HG03159 (cell line): ENCODE measurements around the gene TBC1D2.
"Not testable (repeated sequence)": the region's sequence is repeated elsewhere in the genome, so short reads cannot be mapped to it uniquely, and the experiment has no call there.

Experiments
- ATAC-seq: cut with Tn5 transposase; IDR thresholded peaks from one replicate; pipeline ENCODE4 v1.9.1; 2021; ENCODE audit warnings: mild to moderate bottlenecking, moderate library complexity; ENCODE audit not compliant: unreplicated experiment

The TBC1D2 gene

DNA sequence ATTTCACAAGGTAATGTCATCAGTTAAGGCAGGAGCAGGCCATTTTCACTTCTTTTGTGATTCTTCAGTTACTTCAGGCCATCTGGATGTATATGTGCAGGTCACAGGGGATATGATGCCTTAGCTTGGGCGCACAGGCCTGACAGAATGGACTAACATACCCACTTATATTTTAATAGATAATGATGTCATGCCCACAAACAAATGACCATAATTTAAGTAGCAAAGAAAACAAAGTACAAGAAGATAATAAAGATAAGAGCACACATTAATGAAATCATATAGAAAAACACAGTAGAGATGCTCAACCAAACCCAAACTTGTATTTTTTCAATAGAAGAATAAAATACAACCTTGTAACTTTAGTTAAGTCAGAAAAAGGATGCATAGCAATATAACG, 19.7 kb upstream of the TBC1D2 start:
- no peak for ATAC-seq

DNA sequence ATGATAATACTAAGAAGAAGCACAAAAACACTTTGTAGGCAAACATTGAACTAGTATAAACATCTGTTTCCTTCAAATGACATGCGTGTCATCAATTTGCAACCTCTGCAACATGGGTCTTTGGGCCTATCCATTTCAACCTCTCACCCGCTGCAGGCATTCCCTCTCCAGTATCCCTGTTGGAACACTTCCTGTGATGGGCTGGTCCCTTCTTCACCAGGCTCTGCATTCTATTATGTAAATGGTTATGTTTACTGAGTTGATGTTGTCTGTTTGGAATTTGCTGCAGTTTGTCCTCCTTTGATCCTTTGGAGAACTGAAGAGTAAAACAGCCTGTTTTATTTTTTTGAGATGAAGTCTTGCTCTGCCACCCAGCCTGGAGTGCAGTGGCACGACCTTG, 16.6 kb upstream of the TBC1D2 start:
- no peak for ATAC-seq

DNA sequence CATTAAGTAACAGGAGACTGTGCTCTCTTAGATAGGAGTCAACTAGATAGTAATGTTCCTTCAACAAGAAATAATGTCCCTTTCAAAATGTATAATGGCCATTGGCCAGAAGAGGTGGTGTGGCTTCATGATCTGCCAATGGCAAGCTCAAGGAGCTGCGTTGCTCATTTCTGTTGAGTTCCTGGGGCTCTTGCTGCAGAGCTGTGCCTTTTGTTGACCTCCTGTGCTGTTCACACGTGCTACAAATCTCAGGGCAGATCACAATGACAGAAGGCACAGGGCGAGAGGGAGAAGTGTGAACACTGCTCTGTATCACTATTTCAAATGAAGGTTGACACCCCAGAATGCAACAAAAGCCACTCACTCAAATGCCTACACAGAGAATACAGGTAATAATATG, 16.0 kb upstream of the TBC1D2 start:
- no peak for ATAC-seq

DNA sequence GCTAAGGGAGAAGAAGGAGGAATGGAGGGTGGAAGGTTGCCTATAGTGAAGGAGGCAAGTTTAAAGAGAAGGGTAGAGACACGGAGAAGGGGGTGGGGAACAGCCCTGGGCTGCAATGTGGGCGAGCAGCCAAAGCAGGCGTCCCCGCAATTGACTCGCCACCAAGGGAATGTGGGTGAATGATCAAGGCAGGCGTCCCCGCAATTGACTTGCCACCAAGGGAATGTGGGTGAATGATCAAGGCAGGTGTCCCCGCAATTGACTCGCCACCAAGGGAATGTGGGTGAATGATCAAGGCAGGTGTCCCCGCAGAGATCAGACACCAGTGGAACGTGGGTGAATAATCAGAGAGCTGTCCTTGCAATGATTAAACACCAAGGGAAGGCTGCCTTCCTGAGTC, 14.8 kb upstream of the TBC1D2 start:
- ATAC-seq, result not testable (repeated sequence)

DNA sequence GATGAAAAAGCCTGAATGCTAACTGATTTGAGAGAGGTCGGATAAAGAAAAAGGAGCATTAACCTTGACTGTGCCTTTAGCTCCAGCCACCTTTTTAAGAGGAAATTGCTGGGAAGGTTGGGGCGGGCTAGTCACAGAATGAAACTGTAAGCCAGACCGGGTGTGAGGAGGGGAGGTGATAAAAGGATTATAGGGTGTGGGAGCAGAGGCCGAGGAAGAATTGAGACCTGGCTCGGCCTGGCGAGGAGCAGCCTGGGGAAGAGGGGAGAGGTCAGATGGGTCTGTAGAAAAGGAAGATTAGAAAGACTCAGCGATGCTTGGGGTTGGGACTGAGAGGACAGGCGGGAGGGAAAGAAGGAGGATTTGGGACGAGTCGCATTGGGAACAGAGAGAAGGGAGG, 14.2 kb upstream of the TBC1D2 start:
- ATAC-seq, result not testable (repeated sequence)

DNA sequence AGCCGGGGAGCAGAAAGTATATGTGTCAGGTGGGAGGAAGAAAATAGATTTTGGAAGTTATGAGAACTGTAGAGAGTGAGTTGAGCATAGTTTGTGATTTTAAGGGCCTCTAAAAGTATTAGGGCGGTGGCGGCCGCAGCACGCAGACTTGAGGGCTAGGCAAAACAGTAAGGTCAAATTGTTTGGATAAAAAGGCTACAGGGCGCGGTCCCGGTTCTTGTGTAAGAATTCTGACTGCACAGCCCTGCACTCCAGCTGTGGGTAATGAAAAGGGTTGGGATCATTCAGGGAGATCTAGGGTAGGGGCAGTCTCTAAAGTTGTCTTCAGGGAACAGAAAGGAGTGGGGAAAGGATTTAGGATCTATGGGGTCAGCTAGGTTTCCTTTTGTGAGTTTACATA, 12.1 kb upstream of the TBC1D2 start:
- ATAC-seq, result not testable (repeated sequence)

DNA sequence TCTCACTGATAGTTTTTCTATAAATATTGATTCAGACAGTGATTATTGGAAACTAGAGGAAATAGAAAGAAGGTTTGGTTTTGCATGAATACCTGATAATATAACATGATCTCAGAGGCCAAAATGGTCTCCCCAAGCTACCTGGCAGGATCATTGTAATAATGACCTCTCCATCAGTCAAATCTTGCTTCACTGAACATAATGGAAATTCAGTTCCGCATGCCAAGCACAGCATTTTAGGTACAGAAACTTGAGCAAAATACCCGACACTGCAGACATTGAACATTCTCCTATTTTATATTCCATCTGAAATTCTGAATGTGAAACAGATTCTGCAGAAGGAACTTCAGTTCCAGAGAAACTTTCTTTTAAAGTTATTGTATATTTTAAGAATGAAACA, 9.1 kb upstream of the TBC1D2 start:
- no peak for ATAC-seq

DNA sequence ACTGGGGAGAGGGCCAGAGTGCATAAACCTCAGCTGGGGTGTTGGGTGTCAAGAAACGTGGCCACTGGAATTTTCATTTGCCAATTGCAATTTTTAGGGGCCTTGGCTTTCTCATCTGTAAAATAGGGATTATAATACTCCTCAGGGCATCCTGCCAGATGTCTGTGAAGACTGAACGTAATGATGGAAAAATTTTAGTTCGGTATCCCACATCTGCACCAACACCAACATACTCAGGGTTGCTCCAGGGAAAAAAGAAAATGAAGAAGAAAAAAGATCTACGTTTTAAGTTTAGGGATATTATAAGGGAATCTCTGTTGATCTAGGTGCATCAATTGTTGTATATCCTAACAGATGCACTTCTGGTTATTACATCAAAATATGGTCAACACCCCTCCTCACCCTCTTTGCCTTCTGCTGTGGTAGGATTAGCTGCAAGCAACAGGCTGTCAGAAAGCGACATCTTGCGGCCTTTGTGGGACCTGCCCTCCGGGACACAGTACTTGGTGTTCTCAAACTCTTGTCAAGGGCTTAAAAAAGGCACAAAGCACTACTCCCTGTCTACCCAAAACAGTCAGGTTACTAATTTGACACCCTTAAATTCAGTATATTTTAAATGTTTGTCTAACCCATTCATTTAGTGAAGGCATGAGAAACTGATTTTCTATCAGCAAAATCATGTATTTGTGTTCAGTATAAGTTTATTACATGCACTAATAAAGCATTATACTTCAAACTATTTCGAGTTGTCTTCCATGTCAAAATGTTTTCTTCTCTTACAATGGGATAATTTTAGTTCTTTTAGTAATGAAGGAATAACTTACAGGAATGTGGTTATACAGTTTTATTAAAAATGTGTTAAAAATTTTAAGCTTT, 8.3 kb upstream of the TBC1D2 start:
- peak; percentile 75 for ATAC-seq

DNA sequence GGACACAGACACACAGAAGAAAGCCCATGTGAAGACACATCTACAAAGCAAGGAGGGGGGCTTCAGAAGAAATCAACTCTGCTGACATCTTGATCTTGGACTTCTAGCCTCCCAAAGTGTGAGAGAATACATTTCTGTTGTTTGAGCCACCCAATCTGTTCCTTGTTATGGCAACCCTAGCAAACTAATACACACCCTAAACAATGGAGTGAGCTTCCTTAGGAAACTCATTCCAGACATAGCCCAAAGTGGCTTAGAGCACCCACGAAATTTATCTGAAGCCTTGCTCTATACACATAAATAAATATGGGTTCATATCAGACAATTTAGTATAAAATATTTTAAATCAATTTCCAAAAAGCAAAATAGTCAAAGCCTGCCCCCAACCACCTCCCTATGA, 7.6 kb upstream of the TBC1D2 start:
- ATAC-seq, result no peak

DNA sequence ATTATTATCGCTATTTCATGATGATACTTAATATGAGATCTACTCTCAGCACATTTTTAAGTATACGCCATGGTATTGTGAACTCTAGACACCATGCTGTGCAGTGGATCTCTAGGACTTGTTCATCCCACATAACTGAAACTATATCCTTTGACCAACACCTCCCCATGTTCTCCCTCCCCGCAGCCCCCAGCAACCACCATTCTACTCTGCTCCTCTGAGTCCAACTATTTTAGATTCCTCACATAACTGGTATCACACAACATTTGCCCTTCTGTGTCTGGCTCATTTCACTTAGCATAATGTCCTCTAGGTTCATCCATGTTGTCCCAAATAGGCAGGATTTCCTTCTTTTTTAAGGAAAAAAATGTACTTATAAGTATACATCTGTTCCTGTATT, 6.6 kb upstream of the TBC1D2 start:
- no peak for ATAC-seq

DNA sequence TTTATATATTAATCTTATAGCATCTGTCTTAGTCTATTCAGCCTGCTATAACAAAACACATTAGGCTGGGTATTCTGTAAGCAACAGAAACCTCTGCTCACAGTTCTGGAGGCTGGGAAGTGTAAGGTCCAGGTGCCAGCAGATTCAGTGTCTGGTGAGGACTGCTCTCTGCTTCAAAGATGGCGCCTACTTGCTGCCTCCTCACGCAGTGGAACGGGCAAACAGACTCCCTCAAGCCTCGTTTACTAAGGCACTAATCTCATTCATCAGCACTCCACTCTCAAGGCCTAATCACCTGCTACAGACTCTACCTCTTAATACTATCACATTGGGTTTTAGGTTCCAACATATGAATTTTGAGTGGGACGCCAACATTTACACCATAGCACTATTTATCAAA, 5.2 kb upstream of the TBC1D2 start:
- no peak for ATAC-seq

DNA sequence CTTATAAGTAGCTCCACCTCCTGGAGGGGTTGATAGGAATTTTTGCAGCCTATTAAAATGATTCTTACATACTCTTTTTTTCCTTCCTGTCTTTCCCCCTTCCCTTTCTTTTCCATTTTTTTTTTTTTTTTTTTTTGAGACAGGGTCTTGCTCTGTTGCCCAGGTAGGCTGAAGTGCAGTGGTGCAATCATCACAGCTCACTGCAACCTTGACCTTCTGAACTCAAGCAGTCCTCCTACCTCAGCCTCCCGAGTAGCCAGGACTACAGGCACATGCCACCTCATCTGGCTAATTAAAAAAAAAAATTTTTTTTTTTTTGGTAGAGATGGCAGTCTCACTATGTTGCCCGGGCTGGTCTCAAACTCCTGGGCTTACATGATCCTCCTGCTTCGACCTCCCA, 4.3 kb upstream of the TBC1D2 start:
- ATAC-seq, result no peak

DNA sequence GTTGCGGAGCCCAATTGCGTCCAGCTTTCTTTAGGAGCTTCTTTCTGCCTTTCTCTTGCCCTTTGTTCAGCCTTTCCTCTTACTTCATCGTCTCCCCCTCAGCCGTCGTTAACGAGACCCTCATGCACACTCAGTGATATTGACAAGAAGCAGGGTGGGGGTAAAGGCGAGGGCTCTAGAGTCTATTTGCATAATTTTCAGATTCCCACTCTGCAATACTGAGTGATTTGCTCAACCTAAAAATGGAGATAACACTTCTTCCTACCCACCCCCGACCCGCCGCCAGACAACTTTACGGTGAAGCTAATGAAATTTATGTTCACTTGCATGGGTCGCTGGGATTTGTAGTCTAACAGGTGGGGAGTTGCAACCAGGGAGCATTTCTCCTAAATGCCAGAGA, 1.3 kb upstream of the TBC1D2 start:
- ATAC-seq, result no peak

DNA sequence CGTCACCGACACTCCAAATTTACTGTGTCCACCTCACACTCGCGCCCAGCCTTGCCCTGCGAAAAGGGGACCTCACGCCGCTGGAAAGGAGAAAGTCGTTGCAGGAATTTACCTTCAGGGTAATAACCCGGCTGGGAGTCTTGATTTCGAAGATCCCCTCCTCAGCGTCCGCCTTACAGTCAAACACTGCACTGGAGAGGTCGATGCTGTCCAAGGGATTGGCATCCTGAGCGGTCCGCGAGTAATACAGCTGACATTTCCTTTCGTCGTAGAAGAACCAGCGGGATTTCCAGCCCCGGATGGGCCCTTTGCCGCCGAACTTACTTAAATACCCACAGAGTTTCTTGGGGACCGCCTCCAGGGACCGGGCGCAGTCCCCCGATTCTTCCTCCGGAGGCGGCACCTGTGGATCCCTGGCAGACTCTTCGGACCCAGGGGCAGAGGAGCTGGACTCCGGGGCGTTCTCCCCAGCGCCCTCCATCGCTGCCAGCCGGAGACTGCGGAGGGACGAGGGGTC, 330 bp downstream of the TBC1D2 start:
- peak; percentile 25 for ATAC-seq

DNA sequence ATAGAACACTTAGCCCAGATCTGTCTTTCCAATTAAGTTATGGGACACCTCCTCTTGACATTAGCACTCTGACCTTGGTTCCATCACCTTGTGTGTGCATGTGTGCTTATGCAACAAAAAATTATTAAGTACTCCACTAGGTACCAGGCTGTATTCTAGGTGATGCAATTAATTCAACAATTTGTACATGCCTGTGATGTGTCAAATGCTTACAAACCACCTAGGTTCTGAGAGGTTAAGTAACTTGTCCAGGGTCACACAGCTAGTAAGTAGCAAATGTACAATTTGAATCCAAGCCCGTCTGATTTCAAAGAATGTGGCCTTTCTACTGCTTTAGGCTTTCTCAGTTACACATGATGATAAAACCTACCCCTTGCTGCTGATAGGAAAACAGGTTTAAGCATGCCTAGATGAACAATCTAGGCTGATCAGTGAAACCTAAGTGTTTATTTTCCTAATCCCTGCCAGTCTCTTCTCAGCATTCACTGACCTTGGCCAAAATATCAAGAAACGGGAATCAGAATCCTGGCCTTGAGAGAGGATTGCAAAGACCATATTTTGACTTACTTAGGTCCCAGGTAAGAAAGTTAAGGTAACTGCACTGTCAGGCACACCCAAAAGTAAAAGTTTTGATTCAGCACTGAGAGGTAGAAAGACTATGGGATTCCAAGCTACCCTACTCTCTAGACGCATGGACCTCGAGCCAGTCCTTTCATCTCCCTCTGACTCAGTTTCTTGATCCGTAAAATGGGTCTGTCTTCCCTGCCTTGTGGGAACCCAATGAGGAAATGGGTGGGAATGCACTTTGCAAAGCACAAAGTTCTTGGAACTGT, 1.0 kb downstream of the TBC1D2 start:
- ATAC-seq, result no peak

DNA sequence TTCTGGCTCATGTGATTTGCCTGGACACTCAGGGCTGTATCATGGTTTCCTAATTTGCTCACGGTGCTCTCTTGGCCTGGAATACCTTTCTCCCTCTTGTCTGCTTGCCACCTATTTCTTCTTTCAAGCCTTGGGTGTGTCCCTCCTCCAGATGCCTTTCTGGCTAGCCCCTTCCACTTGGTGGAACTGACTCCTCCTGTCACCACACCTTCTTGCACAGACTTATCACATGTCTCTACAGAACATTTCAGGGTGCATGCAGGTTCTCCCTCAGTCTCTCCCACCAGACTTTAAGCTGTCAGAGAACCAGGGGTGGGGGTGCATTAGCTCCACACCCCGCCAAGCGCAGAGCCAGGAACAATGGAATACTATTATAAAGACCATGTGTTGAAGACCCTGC, 1.9 kb downstream of the TBC1D2 start:
- ATAC-seq, result no peak

DNA sequence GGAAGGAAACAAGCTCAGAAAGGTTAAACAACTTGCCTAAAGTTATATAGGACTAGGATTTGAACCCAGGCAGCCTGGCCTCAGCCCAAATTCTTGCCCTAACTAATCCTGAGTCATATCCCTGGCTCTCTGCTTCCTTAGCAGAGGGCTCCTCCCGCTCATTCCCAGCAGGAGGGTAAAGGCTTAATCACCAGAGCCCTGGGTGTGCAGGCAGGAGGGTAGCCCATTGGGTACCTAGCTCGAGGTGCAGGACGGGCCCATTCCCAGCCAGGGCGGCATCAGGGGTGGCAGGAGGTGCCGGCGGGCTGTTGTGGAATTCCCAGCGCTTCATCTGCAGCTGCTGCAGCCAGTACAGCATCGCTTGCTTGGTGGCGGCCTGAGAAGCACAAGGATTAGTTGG, 3.9 kb downstream of the TBC1D2 start:
- ATAC-seq, result no peak

DNA sequence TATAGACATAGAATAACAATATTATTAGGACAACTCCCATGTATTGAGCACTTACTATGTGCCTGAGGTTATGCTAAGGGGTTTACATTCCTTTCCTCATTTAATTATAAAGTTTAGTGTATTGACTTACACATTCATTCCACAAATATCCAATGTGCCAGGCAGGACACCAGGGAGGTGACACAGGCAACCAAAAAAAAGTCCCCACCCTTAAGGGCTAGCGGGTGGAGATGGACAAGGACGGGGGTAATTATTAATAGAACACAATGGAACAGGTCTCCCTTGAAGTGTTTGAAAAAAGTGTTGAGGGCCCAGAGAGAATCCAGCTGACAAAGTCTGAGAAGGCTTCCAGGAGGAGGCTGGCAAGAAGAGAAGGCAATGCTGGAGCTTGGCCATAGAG, 5.7 kb downstream of the TBC1D2 start:
- no peak for ATAC-seq

DNA sequence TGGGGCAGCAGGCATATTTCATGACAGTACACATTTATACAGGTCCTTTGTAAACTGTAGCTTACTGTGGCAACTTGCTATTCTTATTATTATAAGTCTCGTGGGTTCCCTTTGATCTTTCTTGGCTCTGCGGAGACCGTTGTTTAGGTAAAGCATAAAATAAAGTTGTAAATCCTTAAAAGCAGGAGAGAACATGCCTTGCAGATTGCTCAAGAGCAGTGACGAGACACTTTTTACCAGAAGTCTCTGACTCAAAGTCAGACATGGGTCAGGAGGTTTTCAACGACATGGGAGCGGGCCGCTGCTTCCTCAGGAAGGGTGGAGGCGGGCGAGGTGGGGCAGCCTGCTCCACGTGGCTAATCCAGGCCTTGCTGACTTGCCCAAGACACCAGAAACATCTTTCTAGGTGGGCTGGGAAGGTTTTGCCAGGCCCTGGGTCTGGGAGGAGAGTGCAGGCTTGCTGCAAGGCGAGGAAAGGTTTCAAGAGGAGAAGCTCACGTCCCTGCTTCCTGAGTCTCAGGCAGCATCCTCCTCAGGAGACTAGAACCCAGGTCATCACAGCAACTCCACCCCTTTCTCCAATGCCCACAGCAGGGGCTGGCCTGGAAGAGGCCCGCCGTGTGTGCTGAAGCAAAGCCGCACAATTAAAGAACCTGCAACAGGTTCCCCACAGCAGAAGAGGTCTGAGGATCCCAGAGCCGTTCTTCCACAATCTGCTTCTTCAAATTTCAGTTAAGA, 6.5 kb downstream of the TBC1D2 start:
- ATAC-seq, result no peak

DNA sequence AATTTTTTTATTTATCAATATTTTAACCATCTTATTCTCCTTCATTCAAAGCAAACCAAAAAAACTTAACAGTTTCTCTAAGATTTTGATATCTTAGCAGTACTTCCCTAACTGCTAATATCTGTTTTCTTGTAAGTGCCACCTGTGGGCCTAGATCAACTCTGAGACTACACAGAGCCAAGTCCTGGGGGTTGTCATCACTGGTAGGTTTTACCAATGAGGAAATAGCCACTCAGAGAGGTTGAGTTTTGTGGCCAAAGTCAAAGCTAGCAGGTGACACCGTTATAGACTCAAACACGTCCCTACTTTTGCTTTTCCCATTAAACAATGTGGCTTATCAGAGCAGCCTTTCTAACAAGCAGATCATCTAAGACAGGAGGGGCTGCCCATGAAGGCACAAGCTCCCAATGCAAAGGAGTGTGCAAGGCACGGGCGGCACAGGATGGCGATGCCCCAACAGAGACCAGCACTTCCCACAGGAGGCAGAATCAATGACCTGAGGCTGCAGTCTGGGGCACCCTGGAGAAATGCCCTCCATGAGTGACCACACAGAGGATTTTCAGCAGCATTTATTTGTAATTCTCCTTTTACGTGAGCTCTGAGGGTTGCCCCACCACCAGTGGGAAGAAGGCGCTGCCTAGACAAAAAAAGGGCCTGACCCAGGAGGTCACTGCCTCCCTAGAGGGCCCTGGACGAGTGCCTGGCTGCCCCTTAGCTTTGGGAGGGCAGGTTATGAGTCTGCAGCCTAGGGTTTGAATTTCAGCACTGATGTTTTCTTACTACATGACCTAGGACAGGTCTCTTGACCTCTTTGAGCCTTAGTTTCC, 7.4 kb downstream of the TBC1D2 start:
- ATAC-seq, result no peak
